Ovary (tissue), 9 donors: ENCODE results near the gene GNAI1. TPM values are rescaled to one million over a fixed set of nuclear protein-coding genes. Genes with fewer than 3 reads are reported as not detected.
"Not testable (repeated sequence)": the region's sequence is repeated elsewhere in the genome, so short reads cannot be mapped to it uniquely, and the experiment has no call there.

ENCODE experiments used
- DNase-seq, 5 donors: peaks; one replicate each; pipeline ENCODE4 v3.0.0-alpha.2; 2019 to 2020
- H3K27ac ChIP-seq, 2 donors: fragments of 200-600 bp; one replicate each; pipeline versions ENCODE4 v1.5.1 to v1.8.0; 2019 to 2022
- H3K27me3 ChIP-seq: fragments of 200-600 bp; one replicate; pipeline ENCODE4 v1.8.0; 2022
- H3K36me3 ChIP-seq: fragments of 200-600 bp; sonication (generic); one replicate; pipeline ENCODE4 v1.5.1; 2019
- H3K4me1 ChIP-seq: one replicate; pipeline ENCODE4 v1.8.1; 2013; ENCODE audit warnings: mild to moderate bottlenecking, moderate library complexity; ENCODE audit not compliant: insufficient read depth
- H3K4me3 ChIP-seq: fragments of 200-600 bp; sonication (generic); one replicate; pipeline ENCODE4 v1.5.1; 2017
- H3K9me3 ChIP-seq, 2 donors: fragments of 200-600 bp in 1 of 2; sonication (generic) in 1 of 2; one replicate each; pipeline versions ENCODE4 v1.5.1 to v1.8.1; 2013 to 2019; ENCODE audit warnings: mild to moderate bottlenecking in 1 of 2, moderate library complexity in 1 of 2
- EP300 ChIP-seq: sonication (generic); formaldehyde crosslinking; IDR thresholded peaks from one replicate; pipeline ENCODE4 v1.6.1; 2017; ENCODE audit warnings: antibody characterized with exemption
- POLR2A ChIP-seq: fragments of 450-650 bp; IDR thresholded peaks from one replicate; pipeline ENCODE4 v1.6.1; 2017; ENCODE audit warnings: antibody characterized with exemption, mild to moderate bottlenecking, moderate library complexity
- WGBS, 3 donors: extraction: QIAGEN DNeasy Blood & Tissue Kit in 1 of 3; methylation state at CpG; one replicate each; pipeline versions ENCODE4 v1.1.5 to v1.1.7; 2013 to 2017; 5-methylcytosine and 5-hydroxymethylcytosine counted together
- intact Hi-C, 4 donors: fragments of 100-400 bp; cut with DNase I; formaldehyde crosslinking; loops; one replicate each; pipeline versions ENCODE4 v1.11.0 to v1.15.1; 2022 to 2023
- polyA plus RNA-seq, 2 donors: library from polyadenylated mRNA; stranded (reverse); fragments of 200-250 nt in 1 of 2; fragments of 350-450 nt in 1 of 2; fragmentation: Illumina TruSeq in 1 of 2; extraction: RNeasy Lipid Tissue Mini Kit (QIAGEN cat#74804) in 1 of 2; gene quantifications; one replicate each; pipeline ENCODE4 v1.2.3, GENCODE V29; 2013 to 2014
- total RNA-seq, 7 donors: library from RNA; depleted of rRNA in 2 of 7; stranded (reverse); fragments of >200 nt in 2 of 7; fragmentation: NEBNext Ultra II Directional in 3 of 7; extraction: Animal tissue kit (Norgen Biotek cat#: 25700) in 3 of 7; gene quantifications; one replicate each; pipeline versions ENCODE4 v1.1.0 to v1.2.4, GENCODE V29; 2016 to 2023
- TF ChIP-seq, protein P1 (sequence below), 3 donors: fragments of 450-650 bp in 2 of 3; fragments of 200-600 bp in 1 of 3; IDR thresholded peaks; one replicate each; pipeline versions ENCODE4 v1.5.1 to v1.8.0; 2016 to 2022; ENCODE audit warnings: antibody characterized with exemption in 3 of 3, mild to moderate bottlenecking in 1 of 3
- donor health status: DM: no; HTN: no; CAD: no; lungs with moderate emphysema.
- donor health status: DM: no; HTN: no; CAD: no.
- donor health status: Bipolar disorder and iron deficiency.
- donor health status: DM: yes; HTN: yes; CAD: no.
- donor health status: DM: no; HTN: no; CAD: no.
- donor health status: DM: yes; HTN: yes; CAD: no.

Gene GNAI1
- total and polyA plus RNA-seq, 9 donors, result 14.9 to 51.0 (median 34.6) TPM

DNA sequence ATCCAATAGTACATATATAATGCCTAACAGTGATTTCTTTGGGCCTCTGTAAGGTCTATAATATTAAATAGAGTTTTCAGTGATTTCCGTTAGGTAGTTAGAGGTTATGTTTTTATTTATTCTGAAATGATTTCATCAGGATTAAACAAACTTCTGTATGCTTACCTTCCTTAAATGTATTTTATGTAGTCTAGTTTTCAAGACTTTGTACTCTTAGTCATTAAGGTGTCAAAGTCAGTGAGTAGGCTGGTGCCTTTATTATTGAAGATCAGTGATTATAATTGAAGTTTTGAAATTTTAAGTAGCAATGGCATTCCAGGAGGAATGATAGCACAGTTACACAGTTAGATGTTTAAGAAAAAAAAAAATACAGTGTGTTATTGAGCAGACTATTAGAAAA, 20.7 kb downstream of the GNAI1 start:
- H3K4me3 ChIP-seq, result no peak overlapping the region
- H3K27me3 ChIP-seq, result no peaks in the 10 kb centered on the region
- no peak for TF ChIP-seq POLR2A
- TF ChIP-seq EP300, result no peak
- TF ChIP-seq, protein P1, sequence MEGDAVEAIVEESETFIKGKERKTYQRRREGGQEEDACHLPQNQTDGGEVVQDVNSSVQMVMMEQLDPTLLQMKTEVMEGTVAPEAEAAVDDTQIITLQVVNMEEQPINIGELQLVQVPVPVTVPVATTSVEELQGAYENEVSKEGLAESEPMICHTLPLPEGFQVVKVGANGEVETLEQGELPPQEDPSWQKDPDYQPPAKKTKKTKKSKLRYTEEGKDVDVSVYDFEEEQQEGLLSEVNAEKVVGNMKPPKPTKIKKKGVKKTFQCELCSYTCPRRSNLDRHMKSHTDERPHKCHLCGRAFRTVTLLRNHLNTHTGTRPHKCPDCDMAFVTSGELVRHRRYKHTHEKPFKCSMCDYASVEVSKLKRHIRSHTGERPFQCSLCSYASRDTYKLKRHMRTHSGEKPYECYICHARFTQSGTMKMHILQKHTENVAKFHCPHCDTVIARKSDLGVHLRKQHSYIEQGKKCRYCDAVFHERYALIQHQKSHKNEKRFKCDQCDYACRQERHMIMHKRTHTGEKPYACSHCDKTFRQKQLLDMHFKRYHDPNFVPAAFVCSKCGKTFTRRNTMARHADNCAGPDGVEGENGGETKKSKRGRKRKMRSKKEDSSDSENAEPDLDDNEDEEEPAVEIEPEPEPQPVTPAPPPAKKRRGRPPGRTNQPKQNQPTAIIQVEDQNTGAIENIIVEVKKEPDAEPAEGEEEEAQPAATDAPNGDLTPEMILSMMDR (IDR thresholded peaks at IDR 0.05), result no peak
- no peaks in the 10 kb centered on the region for H3K36me3 ChIP-seq
- no peak for DNase-seq
- H3K9me3 ChIP-seq, result no peaks in the 10 kb centered on the region
- intact Hi-C loops, result no loop called here
- no peak overlapping the region for H3K27ac ChIP-seq
- WGBS, 3 donors, result 91 to 100% (median 91%) methylated on average over 1 of the region's 1 CpG
- H3K4me1 ChIP-seq, result peaks cover 4% of the 10 kb centered on the region

DNA sequence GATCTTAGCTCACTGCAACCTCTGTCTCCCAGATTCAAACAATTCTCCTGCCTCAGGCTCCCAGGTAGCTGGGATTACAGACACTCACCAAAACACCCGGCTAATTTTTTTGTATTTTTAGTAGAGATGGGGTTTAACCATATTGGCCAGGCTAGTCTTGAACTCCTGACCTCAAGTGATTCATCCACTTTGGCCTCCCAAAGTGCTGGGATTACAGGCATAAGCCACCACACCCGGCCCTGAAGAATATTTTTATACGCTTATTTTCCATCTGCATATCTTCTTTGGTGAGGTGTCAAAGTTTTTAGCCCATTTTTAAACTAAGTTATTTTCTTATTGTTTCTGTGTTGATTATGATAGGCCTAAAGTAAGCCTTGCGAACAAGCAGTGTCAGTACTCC, 23.1 kb downstream of the GNAI1 start:
- intact Hi-C loops, H3K36me3 ChIP-seq, DNase-seq, H3K4me3 ChIP-seq, H3K27ac ChIP-seq, H3K27me3 ChIP-seq, H3K4me1 ChIP-seq, H3K9me3 ChIP-seq: not testable (repeated sequence)
- 84 to 89% (median 88%) methylated on average over 4 of the region's 4 CpGs for WGBS, 3 donors

DNA sequence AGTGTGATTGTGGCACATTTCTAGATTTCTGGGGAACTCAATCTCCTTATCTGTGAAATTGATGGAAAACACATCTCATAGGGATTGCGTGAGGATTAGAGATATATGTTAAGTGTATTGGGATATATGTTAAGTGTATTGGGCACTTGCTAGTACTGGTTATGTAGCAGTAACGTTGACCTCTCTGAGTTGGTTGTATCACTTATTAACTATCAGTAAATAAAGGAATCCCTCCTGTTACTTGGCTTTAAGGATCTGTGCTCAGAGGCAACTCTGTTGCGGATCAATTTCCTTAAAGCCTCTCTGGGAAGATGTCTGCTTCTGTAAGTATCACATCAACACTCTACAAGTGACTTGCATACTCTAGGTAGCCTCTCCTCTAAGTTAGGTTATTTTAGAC, 25.2 kb downstream of the GNAI1 start:
- DNase-seq, result no peak
- intact Hi-C loops, result no loop called here
- no peak overlapping the region for H3K27ac ChIP-seq
- H3K27me3 ChIP-seq, result no peaks in the 10 kb centered on the region
- H3K4me1 ChIP-seq, result peaks cover 4% of the 10 kb centered on the region
- WGBS, 3 donors, result 96 to 97% (median 96%) methylated on average over 3 of the region's 3 CpGs
- TF ChIP-seq, protein P1 (IDR thresholded peaks at IDR 0.05), result no peak
- TF ChIP-seq POLR2A (no peak), EP300 (no peak)
- H3K9me3 ChIP-seq, result no peaks in the 10 kb centered on the region
- H3K36me3 ChIP-seq, result no peaks in the 10 kb centered on the region
- H3K4me3 ChIP-seq, result no peak overlapping the region

DNA sequence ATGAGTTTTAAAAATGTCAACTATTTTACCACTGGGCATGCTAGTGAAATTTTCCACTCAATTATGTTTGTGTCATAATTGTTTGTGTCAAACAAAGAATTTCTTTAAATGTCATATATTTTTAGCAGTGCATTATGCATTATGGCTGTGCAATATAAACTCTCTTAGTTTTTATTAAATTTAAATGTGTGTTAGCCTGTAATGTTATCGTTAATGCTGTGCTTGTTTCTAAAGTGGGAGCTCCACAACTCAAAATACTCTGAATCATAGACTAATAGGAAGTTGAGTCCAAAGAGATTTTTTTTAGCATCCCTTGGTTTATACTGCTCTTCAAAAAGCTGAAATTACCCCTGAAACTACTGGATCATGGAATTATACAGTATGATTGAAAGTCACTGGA, 26.8 kb downstream of the GNAI1 start:
- TF ChIP-seq POLR2A (no peak), EP300 (no peak)
- TF ChIP-seq, protein P1 (IDR thresholded peaks at IDR 0.05), result no peak
- H3K9me3 ChIP-seq, result no peaks in the 10 kb centered on the region
- H3K36me3 ChIP-seq, result no peaks in the 10 kb centered on the region
- H3K27me3 ChIP-seq, result no peaks in the 10 kb centered on the region
- intact Hi-C loops, result no loop called here
- H3K27ac ChIP-seq, result no peak overlapping the region
- H3K4me3 ChIP-seq, result no peak overlapping the region
- DNase-seq, result no peak
- WGBS, 3 donors, result 5 to 18% (median 6%) methylated on average over 1 of the region's 1 CpG
- H3K4me1 ChIP-seq, result peaks cover 4% of the 10 kb centered on the region

DNA sequence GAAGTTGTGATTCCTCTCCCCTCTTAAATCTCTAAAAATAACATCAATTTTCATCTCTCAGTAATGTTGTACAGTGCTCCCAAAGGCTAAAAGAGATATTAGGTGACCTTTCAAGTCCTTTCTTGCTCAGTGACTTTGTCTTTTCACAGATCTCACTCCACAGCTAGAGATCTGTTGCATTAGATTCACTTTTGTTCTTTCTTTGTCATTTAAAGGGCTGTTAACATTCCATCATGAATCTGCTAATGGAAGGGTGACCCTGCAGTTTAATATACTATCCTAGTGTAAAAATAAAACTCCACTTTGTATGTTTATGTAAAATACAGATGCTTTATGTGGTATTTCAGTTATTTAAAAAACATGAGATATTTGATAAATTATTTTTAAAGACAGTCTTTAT, 30.5 kb downstream of the GNAI1 start:
- H3K27ac ChIP-seq, result no peak overlapping the region
- H3K36me3 ChIP-seq, result no peaks in the 10 kb centered on the region
- no peak overlapping the region for H3K4me3 ChIP-seq
- no peaks in the 10 kb centered on the region for H3K9me3 ChIP-seq
- H3K27me3 ChIP-seq, result no peaks in the 10 kb centered on the region
- DNase-seq, result no peak
- intact Hi-C loops, result no loop called here
- peaks cover 2% of the 10 kb centered on the region for H3K4me1 ChIP-seq
- TF ChIP-seq, protein P1 (IDR thresholded peaks at IDR 0.05), result no peak
- TF ChIP-seq EP300, result no peak
- no peak for TF ChIP-seq POLR2A
